Measurements from ENCODE around the gene PLOD1.
"Not testable (repeated sequence)": the region's sequence is repeated elsewhere in the genome, so short reads cannot be mapped to it uniquely, and the experiment has no call there.

Gene PLOD1

GRCh38 chr1:11939794-11940193, 5.3 kb downstream of the PLOD1 start:
- DNase-seq: not testable (repeated sequence)

- DNase-seq: no peak
Measured at GRCh38 chr1:11940260-11940921, 5.9 kb downstream of the PLOD1 start.

DNA sequence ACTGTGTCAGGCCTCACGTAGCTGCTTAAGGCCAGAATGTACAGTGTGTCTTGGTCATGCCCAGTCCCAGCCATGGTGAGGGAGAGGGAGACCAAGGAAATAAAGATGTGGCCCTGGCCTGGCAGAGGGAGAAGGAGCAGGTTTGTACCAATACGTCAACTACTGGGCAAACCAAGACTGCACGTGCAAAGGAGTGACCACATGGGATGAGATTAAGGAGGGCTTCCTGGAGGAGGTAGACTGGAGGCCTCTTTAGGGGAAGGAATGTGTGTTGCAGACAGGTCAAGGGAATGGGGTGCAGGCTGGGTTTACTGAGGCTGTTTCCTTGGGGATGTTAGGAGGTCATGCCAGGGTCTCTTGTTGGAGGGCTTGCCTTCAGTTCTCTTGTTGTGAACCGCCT, 7.8 kb downstream of the PLOD1 start:
- no peak for DNase-seq

GRCh38 chr1:11943619-11944018, 9.1 kb downstream of the PLOD1 start:
- DNase-seq: no peak

DNA sequence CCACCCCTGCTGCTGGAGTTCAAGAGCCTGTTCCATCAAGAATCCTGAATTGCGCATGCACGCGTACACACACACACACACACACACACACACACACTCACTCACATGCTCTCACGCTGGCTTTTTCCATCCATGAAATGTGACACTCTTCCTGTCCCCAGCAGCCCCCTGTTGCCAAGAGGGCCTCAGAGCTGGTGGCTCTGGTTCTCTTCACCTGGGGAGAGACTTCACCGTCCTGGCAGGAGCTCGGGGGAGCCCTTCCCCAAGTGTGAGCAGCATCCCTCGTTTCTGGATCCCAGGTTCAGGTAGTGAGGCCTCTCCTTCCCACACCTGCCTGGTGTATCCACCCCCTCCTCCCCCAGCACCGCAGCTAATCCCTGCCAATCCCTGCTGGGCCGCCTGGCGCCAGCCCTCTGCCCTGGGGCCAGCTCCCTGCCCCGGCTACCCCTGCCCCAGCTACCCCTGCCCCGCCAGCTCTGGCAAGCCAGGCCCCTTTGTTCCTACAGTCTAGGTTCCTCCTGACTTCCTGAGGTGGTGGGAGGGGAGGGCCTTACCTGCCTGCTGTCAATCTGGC, 9.9 kb downstream of the PLOD1 start:
- no peak for DNase-seq

DNA sequence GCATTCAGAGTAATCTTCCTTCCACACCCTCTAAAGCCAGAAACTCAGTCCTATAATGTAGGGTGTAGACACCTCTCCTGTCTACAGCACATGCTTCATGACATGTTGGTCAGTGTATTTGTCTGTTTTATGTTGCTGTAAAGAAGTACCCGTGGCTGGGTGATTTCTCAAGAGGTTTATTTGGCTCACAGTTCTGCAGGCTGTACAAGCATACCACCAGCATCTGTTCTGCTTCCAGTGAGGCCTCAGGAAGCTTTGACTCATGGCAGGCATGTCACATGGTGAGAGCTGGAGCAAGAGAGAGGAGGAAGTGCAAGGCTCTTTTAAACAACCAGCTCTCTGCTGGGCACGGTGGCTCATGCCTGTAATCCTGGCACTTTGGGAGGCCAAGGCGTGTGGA, 12.1 kb downstream of the PLOD1 start:
- no peak for DNase-seq

DNA sequence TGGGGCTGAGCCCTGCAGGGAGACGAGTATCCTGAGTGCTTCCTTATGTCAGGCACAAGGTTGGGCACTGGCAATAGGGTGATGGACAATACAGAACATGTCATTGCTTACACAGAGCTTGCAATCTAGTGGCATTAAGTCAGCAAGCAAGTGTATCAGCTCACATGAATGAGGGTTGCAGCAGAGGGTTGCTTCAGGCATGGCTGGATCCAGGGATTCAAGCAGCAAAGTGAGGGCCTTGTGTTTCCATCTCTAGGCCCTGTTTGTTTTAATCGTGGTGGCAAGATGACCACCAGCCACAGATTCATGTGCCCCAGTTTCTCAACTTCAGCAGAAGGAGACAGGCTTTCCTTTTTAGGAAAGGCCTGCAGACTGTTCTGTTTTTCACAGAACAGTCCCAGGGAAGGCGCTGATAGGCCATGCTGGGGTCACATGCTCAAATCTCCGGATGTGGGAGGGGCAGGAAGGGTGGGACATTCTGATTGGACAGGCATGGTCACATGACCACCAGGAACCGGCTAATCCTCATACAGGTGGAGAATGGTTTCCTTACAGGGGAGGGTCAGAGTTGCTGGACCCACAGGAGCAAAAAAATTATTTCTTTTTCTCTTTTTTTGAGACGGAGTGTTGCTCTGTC, 14.4 kb downstream of the PLOD1 start:
- peak in 3 of 4 experiments; percentile 23 to 29 (median 26) for DNase-seq

DNA sequence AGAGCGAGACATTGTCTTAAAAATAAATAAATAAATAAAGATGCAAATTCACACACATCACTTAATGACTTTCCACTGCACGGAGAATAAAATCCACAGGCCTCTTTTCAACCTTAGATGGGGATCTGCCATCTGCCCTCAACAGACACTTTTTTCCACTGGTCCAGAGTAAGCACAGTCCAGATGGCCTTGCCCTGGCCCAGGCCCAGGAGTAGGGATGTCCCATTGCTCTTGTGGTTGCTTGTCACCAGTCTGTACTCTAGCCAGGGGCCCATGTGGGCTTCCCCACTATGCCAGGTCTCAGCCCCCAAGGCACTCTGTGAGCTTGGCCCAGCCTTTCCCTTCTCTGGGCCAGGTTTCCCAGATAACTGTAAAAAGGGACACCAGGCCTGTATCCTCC, 17.4 kb downstream of the PLOD1 start:
- no peak for DNase-seq

DNA sequence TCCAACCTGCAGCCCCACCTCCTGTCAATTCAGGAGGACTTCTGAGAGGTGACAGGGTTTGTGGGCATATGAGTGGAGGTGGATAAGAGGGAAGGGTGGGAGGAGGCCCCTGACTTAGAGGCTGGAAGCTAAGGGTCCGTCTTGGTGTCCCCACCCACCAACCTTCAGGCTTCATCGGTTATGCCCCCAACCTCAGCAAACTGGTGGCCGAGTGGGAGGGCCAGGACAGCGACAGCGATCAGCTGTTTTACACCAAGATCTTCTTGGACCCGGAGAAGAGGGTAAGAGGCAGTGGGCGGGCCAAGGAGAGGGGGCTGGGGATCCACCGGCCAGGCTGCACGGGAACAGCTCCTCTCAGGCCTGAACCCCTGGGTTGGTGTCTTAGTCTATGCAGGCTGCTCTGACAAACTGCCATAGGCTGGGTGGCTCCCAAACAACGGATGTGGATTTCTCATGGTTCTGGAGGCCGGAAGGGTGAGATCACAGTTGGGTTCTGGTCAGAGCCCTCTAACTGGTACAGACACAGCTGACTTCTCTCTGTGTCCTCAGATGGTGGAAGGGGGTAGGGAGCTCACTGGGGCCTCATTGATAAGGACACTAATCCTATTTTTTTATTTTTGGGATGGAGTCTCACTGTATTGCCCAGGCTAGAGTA, 18.1 kb downstream of the PLOD1 start:
- DNase-seq: no peak

GRCh38 chr1:11955221-11955620, 20.7 kb downstream of the PLOD1 start:
- no peak for DNase-seq

DNA sequence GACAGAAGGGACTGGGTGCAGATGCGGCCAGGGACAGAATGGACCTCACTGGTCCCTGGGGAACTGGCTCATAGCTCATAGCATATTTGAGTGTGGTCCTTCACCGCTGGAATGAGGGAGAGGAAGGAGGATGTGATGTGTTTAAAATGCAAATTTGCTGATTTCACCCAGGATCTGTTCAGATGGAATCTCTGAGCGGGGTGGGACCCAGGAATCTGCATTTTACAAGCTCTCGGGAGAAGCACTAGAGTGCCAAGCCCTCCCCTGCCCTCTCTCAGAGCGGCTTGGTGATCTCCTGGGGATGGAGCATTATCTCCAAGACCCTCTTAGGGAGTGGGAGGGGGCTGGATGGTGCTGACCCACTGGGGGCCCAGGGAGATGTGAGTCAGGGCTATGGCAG, 22.9 kb downstream of the PLOD1 start:
- DNase-seq: no peak

DNA sequence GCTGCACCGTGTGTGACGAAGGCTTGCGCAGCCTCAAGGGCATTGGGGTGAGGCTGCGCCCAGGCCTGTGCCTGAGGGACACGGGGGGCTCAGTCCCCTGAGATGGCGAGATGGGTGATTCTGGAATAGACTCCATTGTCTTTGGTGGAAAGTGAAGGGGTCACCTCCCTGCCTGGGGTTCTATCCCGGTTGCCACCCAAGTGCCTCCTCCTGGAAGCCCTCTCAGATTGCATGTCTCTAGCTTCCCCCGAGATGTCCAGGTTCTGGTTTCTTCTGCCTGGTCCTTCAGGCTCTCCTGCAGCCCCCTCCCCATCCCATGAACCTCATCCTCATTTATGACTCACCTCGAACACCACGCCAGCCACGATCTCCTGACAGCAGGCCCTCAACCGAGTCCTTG, 23.4 kb downstream of the PLOD1 start:
- no peak for DNase-seq

DNA sequence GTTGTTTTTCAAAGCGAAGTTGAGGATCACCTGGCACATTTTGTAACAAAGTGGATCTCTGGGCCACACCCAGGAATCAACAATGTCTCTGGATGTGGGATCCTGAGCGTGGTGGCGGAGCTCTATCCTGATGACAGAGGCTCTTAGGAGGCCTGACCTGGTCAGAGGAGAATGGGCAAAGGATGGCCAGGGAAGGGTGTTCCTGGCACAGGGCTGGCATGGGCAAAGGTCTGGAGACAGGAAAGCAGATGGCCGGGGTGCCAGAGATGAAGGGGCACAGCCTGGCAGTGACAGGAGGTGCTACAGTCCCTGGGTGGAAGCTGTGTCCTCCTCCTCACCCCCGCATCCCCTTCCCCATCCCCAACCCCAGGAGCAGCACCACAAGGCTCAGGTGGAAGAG, 25.8 kb downstream of the PLOD1 start:
- no peak for DNase-seq

GRCh38 chr1:11960715-11961114, 26.2 kb downstream of the PLOD1 start:
- DNase-seq: peak; percentile 81 to 91 (median 90)

DNA sequence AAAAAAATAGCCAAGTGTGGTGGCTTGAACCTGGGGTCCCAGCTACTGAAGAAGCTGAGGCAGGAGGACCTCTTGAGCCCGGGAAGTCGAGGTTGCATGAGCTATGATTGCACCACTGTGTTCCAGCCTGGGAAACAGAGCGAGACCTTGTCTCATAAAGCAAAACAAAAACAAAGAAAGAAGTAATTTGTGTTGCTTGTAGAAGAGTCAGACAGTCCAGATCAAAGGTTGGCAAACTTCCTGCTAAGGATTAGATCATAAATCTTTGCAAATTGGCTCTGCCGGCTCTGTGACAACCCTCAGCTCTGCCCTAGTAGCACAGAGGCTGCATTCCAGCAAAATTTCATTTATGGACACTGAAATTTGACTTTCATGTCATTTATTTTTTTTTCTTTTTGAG, 26.7 kb downstream of the PLOD1 start:
- DNase-seq: peak; percentile 55 to 83 (median 76)

GRCh38 chr1:11963622-11964021, 29.1 kb downstream of the PLOD1 start:
- DNase-seq: no peak

DNA sequence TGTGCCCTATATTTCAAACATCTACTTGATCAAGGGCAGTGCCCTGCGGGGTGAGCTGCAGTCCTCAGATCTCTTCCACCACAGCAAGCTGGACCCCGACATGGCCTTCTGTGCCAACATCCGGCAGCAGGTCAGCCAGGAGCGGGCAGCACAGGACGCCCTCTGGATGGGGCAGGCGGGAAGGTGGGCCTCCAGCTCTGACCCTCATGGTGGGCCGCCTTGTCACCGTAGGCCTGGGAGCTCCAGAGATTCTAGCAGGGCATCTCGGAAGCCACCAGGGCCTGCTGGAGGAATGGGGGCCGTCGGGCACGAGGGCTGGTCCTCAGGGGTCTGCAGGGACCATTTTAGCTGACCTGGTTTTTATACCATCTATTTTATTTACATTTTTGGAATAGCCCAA, 30.1 kb downstream of the PLOD1 start:
- DNase-seq: no peak

GRCh38 chr1:11967028-11967547, 32.6 kb downstream of the PLOD1 start:
- peak; percentile 11 to 47 (median 37) for DNase-seq

- DNase-seq: no peak
Measured at GRCh38 chr1:11970441-11971185, 36.1 kb downstream of the PLOD1 start.

- DNase-seq: no peak
Measured at GRCh38 chr1:11977625-11978024, 43.1 kb downstream of the PLOD1 start.

GRCh38 chr1:11978301-11978700, 43.8 kb downstream of the PLOD1 start:
- DNase-seq: peak; percentile 43 to 74 (median 66)

GRCh38 chr1:11979028-11979850, 44.7 kb downstream of the PLOD1 start:
- DNase-seq: no peak

Data from suppressor macrophage (primary cell).